ENCODE results near the gene THPO.

THPO gene

GRCh38 chr3:184384856-184385422 is 6.9 kb upstream of the THPO start:
- DNase-seq (ENCODE audit: low spot score), result no peak

- DNase-seq (ENCODE audit: low spot score), result no peak
Observed at GRCh38 chr3:184384342-184384741, 6.3 kb upstream of the THPO start.

GRCh38 chr3:184383033-184383740 is 5.2 kb upstream of the THPO start:
- no peak for DNase-seq (ENCODE audit: low spot score)

GRCh38 chr3:184382326-184383032 is 4.5 kb upstream of the THPO start:
- no peak for DNase-seq (ENCODE audit: low spot score)

- no peak for DNase-seq (ENCODE audit: low spot score)
Observed at GRCh38 chr3:184381261-184382224, 3.5 kb upstream of the THPO start.

GRCh38 chr3:184380627-184381260 is 2.7 kb upstream of the THPO start:
- DNase-seq (ENCODE audit: low spot score), result no peak

- DNase-seq (ENCODE audit: low spot score), result no peak
Observed at GRCh38 chr3:184380185-184380626, 2.2 kb upstream of the THPO start.

- DNase-seq (ENCODE audit: low spot score), result no peak
Observed at GRCh38 chr3:184379358-184380184, 1.6 kb upstream of the THPO start, which contains the start of gene CHRD. Gene CHRD (plus strand): TSS chr3:184380054. CDS start chr3:184380319, 265 bp downstream.

GRCh38 chr3:184378651-184379357 is 797 bp upstream of the THPO start:
- DNase-seq (ENCODE audit: low spot score), result no peak

- DNase-seq (ENCODE audit: low spot score), result no peak
Observed at GRCh38 chr3:184377374-184377773, 633 bp downstream of the THPO start.

- no peak for DNase-seq (ENCODE audit: low spot score)
Observed at GRCh38 chr3:184375747-184376461, 2.1 kb downstream of the THPO start.

GRCh38 chr3:184373422-184373821 is 4.6 kb downstream of the THPO start:
- DNase-seq (ENCODE audit: low spot score), result no peak

- DNase-seq (ENCODE audit: low spot score), result no peak
Observed at GRCh38 chr3:184372911-184373310, 5.1 kb downstream of the THPO start.

- DNase-seq (ENCODE audit: low spot score), result no peak
Observed at GRCh38 chr3:184372296-184372821, 5.6 kb downstream of the THPO start.

- DNase-seq (ENCODE audit: low spot score), result peak; percentile 93
Observed at GRCh38 chr3:184371570-184372018, 6.4 kb downstream of the THPO start.

GRCh38 chr3:184368586-184369183 is 9.3 kb downstream of the THPO start:
- DNase-seq (ENCODE audit: low spot score), result no peak

- DNase-seq (ENCODE audit: low spot score), result no peak
Observed at GRCh38 chr3:184368116-184368515, 9.9 kb downstream of the THPO start.

- DNase-seq (ENCODE audit: low spot score), result no peak
Observed at GRCh38 chr3:184366619-184367289, 11.3 kb downstream of the THPO start.

Measured in cerebellar cortex (tissue), 1 donor.